RWPE2 (cell line): ENCODE data around the gene RBM10.

Experiments
- ATAC-seq: fragments of 200-7000 bp; cut with Tn5 transposase; 3 replicates; pipeline ENCODE4 v1.9.1; 2021; ENCODE audit warnings: low read depth
- DNase-seq: peaks from one replicate; pipeline ENCODE4 v3.0.0-alpha.2; 2020; ENCODE audit warnings: low spot score
- H3K27ac ChIP-seq: fragments of 450-650 bp; 2 replicates; pipeline ENCODE4 v1.5.1; 2017; ENCODE audit warnings: mild to moderate bottlenecking; ENCODE audit not compliant: poor library complexity, severe bottlenecking
- H3K27me3 ChIP-seq: fragments of 250-450 bp; sonication (Bioruptor Pico); 2 replicates; pipeline ENCODE4 v1.5.1; 2021; ENCODE audit warnings: mild to moderate bottlenecking, moderate library complexity; ENCODE audit not compliant: insufficient read depth, poor library complexity, severe bottlenecking
- H3K36me3 ChIP-seq: fragments of 250-450 bp; sonication (Bioruptor Pico); 2 replicates; pipeline ENCODE4 v1.5.1; 2020; ENCODE audit warnings: low read depth, mild to moderate bottlenecking, moderate library complexity
- H3K4me1 ChIP-seq: fragments of 250-450 bp; sonication (Bioruptor Pico); 2 replicates; pipeline ENCODE4 v1.5.1; 2021; ENCODE audit warnings: mild to moderate bottlenecking, moderate library complexity; ENCODE audit not compliant: insufficient read depth, poor library complexity, severe bottlenecking
- H3K4me3 ChIP-seq: fragments of 250-450 bp; sonication (Bioruptor Pico); 2 replicates; pipeline ENCODE4 v1.5.1; 2021; ENCODE audit warnings: mild to moderate bottlenecking, moderate library complexity; ENCODE audit not compliant: severe bottlenecking
- H3K9me3 ChIP-seq: fragments of 250-450 bp; sonication (Bioruptor Pico); 2 replicates; pipeline ENCODE4 v1.5.1; 2021; ENCODE audit warnings: mild to moderate bottlenecking, moderate library complexity; ENCODE audit not compliant: severe bottlenecking
- TF ChIP-seq, protein P1 (sequence below): fragments of 450-650 bp; IDR thresholded peaks from one replicate; pipeline ENCODE4 v1.5.1; 2017; ENCODE audit warnings: mild to moderate bottlenecking, moderate library complexity; ENCODE audit not compliant: poor library complexity, severe bottlenecking

The RBM10 gene

DNA sequence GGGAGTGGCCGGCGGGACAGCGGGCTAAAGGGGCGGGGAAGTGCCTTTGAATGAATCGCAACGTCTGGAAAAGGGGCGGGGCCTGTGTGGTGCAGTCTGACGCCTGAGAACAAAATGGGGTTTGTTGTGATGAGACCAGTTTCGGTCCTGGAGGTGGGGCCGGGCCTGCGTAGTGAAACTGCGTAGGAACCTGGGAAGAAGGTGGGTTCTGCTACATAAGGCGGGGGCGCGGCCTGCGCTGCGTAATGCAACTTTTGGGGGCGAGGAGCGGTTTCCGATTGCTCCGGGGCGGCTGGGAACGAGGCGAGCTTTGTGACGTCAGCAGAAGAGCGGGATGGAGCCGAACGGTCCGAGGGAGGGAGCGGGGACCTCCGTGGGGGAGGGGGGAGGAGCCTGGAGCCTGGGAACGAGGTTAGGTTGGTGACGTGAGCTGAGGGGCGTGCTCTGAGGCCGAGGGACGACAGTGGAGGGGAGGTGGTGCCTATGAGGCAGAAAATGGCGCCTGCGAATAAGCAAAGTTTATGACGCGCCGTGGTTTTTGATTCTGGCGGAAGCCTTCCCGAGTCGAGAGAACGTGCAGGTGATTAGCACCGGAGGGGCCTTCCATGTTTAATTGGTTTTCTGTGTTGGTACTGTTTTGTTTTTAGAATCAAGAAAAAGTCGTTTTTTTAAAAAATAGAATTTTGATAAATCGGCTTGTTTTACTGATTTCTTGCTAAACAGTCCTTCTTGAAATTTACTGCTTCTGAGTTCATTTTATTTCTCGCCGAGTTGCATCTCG is 88.5 kb downstream of the RBM10 start:
- peak; percentile 94 for DNase-seq
- Histone ChIP-seq H3K27me3 (no peaks in the 10 kb centered on the region), H3K4me1 (peaks cover 3% of the 10 kb centered on the region), H3K4me3 (peak overlapping the region; percentile 87), H3K27ac (peak overlapping the region; percentile 77), H3K36me3 (peaks cover 6% of the 10 kb centered on the region), H3K9me3 (no peaks in the 10 kb centered on the region)
- ATAC-seq, result peak; percentile 83
- TF ChIP-seq, protein P1, sequence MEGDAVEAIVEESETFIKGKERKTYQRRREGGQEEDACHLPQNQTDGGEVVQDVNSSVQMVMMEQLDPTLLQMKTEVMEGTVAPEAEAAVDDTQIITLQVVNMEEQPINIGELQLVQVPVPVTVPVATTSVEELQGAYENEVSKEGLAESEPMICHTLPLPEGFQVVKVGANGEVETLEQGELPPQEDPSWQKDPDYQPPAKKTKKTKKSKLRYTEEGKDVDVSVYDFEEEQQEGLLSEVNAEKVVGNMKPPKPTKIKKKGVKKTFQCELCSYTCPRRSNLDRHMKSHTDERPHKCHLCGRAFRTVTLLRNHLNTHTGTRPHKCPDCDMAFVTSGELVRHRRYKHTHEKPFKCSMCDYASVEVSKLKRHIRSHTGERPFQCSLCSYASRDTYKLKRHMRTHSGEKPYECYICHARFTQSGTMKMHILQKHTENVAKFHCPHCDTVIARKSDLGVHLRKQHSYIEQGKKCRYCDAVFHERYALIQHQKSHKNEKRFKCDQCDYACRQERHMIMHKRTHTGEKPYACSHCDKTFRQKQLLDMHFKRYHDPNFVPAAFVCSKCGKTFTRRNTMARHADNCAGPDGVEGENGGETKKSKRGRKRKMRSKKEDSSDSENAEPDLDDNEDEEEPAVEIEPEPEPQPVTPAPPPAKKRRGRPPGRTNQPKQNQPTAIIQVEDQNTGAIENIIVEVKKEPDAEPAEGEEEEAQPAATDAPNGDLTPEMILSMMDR, result no peak

DNA sequence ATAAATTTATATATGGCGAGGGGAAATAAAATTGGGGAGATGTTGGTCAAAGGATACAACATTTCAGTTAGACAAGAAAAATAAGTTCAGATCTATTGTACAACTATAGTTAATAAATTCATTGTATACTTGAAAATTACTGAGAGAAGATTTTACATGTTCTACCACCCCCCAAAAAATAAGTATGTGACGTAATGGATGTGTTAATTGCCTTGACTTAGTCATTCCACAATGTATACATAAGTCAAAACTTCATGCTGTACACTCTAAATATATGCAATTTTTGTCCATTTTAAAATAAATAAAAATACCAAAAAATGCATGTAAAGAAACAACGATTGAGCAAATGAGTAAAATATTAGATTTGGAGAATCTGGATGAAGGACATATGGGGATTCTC is 89.6 kb downstream of the RBM10 start:
- peak overlapping the region; percentile 87 for H3K4me3 ChIP-seq
- no peak overlapping the region for H3K27ac ChIP-seq
- peaks cover 5% of the 10 kb centered on the region; the same call in 1 of the 2 replicates for H3K36me3 ChIP-seq
- no peak for DNase-seq
- TF ChIP-seq, protein P1, result no peak
- H3K9me3 ChIP-seq, result no peaks in the 10 kb centered on the region
- no peak for ATAC-seq
- H3K27me3 ChIP-seq, result no peaks in the 10 kb centered on the region
- peaks cover 3% of the 10 kb centered on the region for H3K4me1 ChIP-seq

DNA sequence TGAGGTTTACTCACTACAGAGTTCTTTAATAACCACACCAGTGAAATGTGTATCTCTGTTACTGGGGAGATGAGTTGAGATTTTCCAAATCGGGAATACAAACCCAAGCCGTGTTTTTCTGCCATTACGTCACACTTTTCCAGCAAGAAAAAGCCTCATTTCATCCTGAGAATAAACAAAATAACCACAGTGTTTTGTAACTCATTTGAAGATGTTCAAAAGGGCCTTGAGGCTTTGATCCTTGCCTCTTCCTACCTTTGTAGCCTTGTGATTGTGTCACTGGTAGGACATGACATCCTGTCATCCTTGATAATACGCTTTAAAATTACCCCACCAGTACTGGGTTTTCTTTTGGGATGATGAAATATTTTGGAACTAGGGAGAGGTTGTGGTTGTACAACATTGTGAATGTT is 90.7 kb downstream of the RBM10 start:
- Histone ChIP-seq H3K27me3 (no peaks in the 10 kb centered on the region), H3K4me3 (no peak overlapping the region), H3K4me1 (peaks cover 3% of the 10 kb centered on the region), H3K9me3 (no peaks in the 10 kb centered on the region), H3K27ac (no peak overlapping the region), H3K36me3 (peaks cover 5% of the 10 kb centered on the region; the same call in 1 of the 2 replicates)
- TF ChIP-seq, protein P1, result no peak
- DNase-seq (no peak), ATAC-seq (no peak)
